Measurements from ENCODE around the gene PARVA.

The PARVA gene

GRCh38 chr11:12464303-12464702 lies 86.9 kb downstream of the PARVA start:
- no peak overlapping the region for H3K4me3 ChIP-seq (ENCODE audit: low read length)
- no peak for DNase-seq (ENCODE audit: low read depth)
- TF ChIP-seq CTCF (IDR thresholded peaks at IDR 0.05; ENCODE audit: insufficient read depth, low read depth, low read length, missing control alignments) = no peak

- DNase-seq (ENCODE audit: low read depth) = no peak
- no peak for TF ChIP-seq CTCF (IDR thresholded peaks at IDR 0.05; ENCODE audit: insufficient read depth, low read depth, low read length, missing control alignments)
These were observed 88.0 kb downstream of the PARVA start for GRCh38 chr11:12465332-12465731.

GRCh38 chr11:12467610-12468009 lies 90.2 kb downstream of the PARVA start:
- no peak for TF ChIP-seq CTCF (IDR thresholded peaks at IDR 0.05; ENCODE audit: insufficient read depth, low read depth, low read length, missing control alignments)
- no peak for DNase-seq (ENCODE audit: low read depth)
- no peak overlapping the region for H3K4me3 ChIP-seq (ENCODE audit: low read length)

More at GRCh38 chr11:12465332-12465731, 88.0 kb downstream of the PARVA start:
- no peak overlapping the region for H3K4me3 ChIP-seq (ENCODE audit: low read length)

GRCh38 chr11:12469451-12469850 lies 92.1 kb downstream of the PARVA start:
- no peak for DNase-seq (ENCODE audit: low read depth)
- H3K4me3 ChIP-seq (ENCODE audit: low read length) = no peak overlapping the region
- TF ChIP-seq CTCF (IDR thresholded peaks at IDR 0.05; ENCODE audit: insufficient read depth, low read depth, low read length, missing control alignments) = no peak

- DNase-seq (ENCODE audit: low read depth) = no peak
- no peak overlapping the region for H3K4me3 ChIP-seq (ENCODE audit: low read length)
- TF ChIP-seq CTCF (IDR thresholded peaks at IDR 0.05; ENCODE audit: insufficient read depth, low read depth, low read length, missing control alignments) = no peak
These were observed 92.9 kb downstream of the PARVA start for GRCh38 chr11:12470236-12470635.

GRCh38 chr11:12472401-12473005 lies 95.1 kb downstream of the PARVA start:
- H3K4me3 ChIP-seq (ENCODE audit: low read length) = no peak overlapping the region
- TF ChIP-seq CTCF (IDR thresholded peaks at IDR 0.05; ENCODE audit: insufficient read depth, low read depth, low read length, missing control alignments) = no peak
- DNase-seq (ENCODE audit: low read depth) = no peak

GRCh38 chr11:12473381-12473780 lies 96.0 kb downstream of the PARVA start:
- DNase-seq (ENCODE audit: low read depth) = no peak
- no peak for TF ChIP-seq CTCF (IDR thresholded peaks at IDR 0.05; ENCODE audit: insufficient read depth, low read depth, low read length, missing control alignments)
- no peak overlapping the region for H3K4me3 ChIP-seq (ENCODE audit: low read length)
